ENCODE measurements around the gene CFAP74.
A peak's percentile ranks its signal among the peaks of the same experiment; 100 is the strongest.
"Not testable (repeated sequence)": the region's sequence is repeated elsewhere in the genome, so short reads cannot be mapped to it uniquely, and the experiment has no call there.

Gene CFAP74

DNA sequence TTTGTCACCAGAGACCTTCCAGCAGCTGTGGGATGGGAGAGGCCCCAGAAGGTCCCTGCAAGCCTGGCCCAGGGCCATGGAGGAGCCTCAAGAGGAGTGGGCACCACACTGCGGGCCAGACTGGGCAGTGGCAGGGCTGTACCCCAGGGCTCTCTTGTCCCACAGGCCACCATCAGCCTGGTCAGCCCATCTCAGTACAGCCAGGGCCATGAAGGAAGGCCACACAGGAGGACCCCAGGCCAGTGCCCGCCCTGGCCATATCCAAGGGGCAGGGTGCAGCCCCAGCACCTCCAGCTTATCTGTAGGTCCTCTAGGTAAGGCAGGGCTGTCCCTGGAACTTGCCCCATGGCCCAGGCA is 109.6 kb downstream of the CFAP74 start:
- DNase-seq (ENCODE audit: low spot score) = no peak

DNA sequence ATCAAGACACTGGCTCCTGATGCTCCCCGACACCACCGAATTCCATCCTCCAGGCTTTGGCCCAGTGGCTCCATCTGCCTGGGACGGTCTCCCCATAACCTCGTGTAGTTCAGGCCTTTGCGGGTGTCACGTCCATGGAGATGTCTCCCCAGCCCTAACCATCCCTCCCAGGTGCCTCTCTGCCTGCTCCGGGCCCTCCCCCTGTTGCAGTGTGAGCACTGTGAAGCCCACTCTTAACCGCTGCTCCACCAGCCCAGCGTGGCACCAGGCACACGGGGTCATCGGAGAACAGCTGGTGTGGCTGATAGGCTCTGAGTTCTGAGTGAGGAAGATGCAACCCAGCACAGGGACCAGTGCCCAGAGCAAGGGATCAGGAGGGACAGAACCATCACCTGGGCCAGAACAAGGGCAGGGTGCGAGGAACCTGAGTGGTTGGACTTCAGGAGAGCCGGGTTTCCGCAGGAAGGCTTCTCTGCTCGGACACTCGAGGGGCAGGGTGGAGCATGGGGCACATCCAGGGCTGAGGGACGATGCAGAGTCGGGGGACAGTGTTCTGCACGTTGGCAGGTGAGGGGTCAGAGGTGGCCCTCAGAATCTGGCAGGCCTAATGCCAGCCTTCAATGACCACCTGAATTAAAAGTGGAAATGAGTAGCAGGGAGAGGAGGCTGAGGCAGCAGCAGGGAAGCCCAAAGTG is 110.1 kb downstream of the CFAP74 start:
- no peak for DNase-seq (ENCODE audit: low spot score)

DNA sequence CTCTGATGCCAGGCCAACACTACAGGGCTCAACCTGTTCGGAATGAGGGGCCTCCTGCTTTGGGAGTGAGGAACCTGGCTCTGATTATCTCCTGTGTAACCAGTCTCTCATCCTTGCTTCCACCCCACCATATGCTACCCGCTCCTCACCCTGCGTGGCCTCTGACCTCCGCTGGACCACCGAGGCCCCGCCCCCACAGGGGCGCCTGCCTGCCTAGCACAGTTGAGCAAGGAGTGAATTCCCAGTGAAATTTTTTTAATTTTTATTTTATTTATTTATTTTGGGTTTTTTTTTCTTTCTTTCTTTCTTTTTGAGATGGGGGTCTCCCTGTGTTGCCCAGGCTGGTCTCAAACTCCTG is 110.8 kb downstream of the CFAP74 start:
- no peak for DNase-seq (ENCODE audit: low spot score)

DNA sequence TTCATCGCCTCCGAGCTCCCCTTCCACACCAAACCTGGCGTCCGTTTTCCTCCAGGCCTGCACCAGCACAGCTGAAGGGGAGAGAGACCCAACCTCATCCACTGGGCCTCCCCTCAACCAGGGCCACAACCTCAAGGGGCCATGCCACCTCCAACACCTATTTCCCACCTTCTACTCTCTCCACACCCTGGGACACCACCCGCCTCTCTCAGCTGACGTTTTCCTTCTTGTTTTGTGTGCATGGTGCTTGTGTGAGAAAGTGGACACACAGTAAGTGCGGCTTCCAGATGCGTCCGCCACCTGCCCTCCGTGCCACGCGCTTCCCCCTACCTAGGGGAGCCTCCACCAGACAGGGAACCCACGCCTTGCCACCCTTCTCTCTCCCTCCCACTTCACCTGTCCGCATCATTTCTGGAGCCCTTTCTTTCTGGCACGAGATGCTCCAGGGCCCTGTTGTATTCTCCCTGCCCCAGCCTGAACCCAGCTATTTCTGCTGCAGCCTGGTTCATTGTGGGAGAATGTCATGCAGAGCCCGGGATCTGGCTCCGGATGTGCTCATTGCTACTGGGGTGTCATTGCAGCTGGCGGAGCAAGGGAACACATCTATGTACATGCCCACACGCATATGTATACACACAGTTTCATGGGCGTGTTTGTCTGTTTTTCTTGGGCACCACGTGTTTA is 111.4 kb downstream of the CFAP74 start:
- DNase-seq (ENCODE audit: low spot score) = no peak

DNA sequence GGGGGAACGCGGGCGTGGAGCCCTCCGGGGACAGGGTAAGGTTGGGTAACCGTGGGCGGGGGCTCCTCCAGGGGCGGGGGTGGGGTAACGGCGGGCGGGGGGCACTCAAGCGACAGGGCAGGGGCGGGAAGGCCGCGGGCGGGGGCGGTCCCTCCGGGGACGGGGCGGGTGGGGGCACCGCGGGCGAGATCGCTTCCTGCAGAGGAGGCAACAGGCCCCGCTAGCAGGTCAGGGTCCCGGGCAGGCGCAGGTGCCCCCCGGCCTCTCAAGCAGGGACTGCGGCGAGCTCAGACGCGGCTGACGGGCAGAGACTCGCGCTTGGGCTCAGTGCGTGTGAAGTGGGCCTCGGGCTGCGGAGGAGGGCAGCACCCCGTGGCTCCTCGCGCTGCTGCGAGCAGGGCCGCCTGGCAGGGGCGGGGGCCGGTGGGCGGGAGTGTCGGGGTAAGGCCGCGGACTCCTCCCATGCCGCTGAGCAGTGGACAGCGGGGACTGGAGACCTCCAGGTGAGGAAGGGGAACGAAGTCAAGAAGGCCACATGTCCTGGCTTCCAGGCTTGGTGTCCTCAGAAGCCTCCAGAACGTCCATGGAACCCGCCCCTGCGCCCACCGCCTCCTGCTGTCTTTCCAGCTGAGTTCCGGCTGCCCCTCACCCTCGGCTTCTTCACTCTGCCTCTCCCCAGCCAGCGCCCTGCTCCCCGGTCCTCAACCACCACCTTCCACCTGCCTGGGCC is 112.1 kb downstream of the CFAP74 start:
- DNase-seq (ENCODE audit: low spot score) = peak; percentile 79

DNA sequence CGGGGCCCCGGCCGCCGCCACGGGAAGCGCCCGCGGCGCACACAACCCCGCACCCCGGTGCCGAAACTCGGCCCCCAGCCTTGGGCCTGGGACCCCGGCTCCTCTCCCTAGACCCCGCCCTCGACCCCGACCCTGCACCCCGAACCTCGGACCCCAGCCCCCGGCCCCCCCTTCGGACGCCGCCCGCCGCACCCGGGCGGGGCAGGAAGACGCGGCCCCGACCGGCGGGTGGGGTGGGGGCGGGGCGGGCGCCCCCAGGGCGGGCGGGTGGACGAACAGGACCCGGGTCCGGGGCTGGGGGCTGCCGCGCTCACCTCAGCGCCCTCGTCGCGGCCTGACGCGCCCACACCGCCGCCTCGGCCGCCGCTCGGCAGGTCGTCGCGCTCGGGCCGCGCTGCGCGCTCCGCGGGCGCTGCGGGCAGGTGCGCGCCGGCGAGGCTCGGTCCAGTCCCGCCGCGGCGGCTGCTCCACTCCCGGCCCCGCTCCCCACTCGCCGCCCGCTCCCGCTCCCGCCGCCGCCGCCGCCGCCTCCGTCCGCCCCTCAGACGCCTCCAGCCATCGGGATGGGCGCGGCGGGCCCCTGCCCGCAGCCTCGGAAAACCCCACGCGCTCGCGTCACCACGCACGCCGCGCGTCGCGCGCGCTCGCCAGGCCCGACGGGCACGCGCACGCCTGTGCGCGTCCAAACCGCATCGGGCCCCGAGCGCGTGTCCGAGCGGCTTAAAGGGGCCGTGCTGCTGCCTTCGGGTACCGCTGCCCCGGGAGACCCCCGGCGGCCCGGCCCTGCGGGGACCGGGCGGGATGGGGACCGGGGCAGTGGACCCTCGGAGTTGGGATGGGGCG is 112.9 kb downstream of the CFAP74 start, which contains the start of gene GNB1:
Gene GNB1 (minus strand): TSS at position 582 of the 843 bp plus-strand sequence. CDS start 65,634 bp downstream, outside the sequence.
- DNase-seq (ENCODE audit: low spot score) = peak; percentile 96

DNA sequence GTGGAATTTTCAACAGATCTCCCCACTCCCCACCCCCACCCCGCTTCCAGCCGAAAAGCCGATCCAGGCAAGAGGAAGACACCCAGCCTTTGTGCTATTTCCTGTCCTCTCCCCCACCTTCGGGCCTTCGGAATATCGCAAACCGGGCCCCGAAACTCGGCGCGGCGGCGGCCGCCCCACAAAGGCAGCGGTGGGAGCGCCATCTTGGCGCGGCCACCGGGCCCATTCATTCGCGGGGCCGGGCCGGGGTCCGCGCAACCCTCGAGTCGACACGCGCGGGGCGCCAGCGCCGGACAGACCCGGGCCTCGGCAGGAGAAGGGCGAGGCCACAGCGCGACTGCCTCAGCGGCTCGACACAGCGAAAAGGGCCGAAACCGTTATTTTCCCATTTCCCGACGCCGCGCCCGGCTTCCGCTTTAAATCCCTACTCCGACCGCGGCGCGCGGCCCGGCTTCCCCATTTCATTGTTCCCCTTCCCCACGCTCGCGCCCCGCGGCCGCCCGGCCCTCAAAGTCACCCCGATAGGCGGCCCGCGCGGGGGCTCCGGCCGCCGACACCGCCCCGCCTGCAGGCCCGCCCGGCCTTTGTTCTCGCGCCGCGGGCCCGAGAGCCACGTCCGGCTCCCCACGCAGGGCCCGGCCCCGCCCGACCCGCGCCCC is 113.6 kb downstream of the CFAP74 start:
- peak; percentile 56 for DNase-seq (ENCODE audit: low spot score)

DNA sequence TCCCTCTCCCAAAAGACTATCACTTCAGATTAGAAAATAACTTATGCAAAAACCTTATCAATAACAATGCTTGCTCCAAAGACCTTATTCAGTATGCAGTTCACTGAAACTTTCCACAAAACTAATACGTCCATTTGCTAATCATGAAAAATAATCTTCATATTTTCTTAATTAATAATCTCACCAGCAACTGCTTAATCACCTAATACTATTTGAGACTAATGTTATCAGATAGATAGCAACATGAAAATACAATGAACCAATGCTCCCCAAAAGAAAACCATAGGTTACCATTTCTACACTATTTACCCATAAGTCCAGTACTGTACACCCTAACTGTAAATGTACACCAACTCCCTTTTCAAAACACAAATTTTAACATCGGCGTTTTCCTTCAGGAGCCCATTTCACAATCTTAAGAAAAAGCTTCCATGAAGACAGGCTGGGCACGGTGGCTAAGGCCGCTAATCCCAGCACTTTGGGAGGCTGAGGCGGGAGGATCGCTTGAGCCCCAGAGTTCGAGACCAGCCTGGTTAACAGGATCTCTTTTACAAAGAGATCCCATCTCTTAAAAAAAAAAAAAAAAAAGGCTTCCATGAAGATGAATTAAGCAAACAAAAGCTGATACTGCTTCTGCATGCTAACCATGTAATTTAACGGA is 114.4 kb downstream of the CFAP74 start:
- DNase-seq (ENCODE audit: low spot score) = no peak

DNA sequence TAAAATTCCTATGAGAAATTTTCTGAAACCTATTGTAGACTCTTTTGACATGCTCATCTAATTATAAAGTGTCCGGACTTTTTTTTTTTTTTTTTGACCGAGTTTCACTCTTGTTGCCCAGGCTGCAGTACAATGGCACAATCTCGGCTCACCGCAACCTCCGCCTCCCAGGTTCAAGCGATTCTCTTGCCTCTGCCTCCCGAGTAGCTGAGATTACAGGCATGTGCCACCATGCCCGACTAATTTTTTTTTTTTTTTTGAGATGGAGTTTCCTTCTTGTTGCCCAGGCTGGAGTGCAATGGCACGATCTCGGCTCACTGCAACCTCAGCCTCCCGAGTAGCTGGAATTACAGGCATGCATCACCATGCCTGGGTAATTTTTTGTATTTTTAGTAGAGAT is 119.7 kb downstream of the CFAP74 start:
- not testable (repeated sequence) for DNase-seq (ENCODE audit: low spot score)

DNA sequence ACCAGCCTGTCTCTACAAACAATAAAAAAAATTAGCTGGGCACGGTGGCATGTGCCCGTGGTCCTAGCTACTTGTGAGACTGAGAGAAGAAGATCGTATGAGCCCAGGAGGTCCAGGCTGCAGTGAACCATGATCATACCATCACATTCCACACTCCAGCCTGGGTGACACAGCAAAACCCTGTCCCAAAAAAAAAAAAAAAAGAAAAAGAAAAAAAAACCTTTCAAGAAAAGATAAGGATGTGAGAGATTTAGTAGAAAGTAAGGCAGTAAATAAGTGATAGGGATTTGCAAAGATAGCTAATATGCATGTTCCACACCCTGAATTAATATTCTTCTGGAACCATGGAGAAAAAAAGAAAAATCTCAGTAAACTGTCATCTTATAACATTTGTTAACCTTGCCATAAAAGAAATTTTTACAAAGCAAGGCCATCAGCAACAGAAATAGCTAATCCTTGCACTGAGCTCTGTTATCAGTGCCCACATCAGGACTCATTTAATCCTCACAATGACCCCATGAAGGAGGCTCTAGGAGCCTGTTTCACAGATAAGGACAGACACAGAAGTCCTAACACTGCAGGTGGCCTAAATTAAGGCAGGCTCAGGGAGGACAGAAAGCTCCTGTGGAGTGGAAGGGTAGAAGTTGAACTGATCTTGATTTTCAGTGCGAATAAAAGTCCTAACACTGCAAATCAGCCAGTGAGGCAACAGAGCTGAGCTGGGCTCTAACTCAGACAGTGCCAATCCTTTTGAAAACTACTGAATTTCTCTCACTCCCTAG is 120.3 kb downstream of the CFAP74 start:
- no peak for DNase-seq (ENCODE audit: low spot score)

DNA sequence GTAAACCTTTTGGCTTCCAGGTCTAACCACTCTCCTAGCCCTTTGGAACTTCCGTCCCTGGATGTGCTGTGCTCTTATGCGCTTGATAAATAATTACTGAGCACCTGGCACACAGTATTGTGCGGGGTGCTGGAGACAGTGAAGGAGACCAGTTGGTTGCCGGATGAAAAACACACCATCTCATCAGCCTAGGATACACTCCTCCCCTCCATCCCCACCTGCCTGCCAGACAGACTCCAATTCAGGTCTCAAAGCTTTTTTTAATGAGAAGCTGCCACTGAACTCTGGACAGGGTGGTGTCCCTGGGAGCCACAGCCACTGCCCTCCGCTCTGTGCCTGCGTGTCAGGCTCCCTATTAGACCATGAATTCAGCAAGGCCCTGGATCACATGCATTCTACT is 121.9 kb downstream of the CFAP74 start:
- DNase-seq (ENCODE audit: low spot score) = no peak

DNA sequence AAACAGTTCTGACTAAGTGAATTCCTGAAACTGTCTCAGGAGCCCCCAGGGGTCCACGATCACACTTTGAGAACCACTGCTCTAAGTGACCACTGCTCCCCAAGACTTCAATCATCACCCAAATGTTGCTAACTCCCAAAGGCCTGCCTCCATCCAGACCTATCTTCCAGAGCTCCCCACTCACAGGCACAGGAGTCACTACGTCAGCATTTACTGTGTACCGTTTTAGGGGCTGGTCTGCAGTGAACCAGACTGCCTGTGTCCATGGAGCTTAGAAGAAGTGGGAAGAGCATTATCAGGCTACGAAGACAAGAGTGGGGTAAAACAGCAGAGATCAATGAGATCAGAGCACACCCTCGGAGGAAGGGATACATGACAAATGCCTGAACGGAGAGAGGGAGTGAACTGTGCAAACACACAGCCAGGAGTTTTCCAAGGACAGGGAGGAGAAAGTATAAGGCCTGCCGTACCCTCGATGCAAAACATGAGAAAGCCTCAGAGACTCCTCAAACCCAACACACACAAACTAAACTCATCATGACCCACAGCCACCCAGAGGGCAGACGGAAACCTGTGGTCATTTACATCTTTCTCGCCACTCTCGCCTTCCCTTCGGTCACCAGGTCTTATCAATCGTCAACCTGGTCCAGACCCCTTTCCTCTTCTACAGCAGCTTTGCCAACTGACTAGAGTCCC is 122.8 kb downstream of the CFAP74 start:
- DNase-seq (ENCODE audit: low spot score) = no peak

DNA sequence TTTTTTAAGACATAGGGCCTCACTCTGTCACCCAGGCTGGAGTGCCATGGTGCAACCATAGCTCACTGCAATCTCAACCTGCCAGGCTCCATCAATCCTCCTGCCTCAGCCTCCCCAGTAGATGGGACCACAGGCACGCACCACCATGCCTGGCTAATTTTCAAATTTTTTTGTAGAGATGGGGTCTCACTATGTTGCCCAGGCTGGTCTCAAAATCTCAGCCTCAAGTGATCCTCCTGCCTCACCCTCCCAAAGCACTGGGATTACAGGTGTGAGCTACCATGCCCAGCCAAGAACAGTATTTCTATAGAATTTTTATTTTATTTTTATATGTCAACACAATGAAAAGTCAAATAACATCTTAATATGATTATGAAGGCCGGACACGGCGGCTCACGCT is 123.6 kb downstream of the CFAP74 start:
- no peak for DNase-seq (ENCODE audit: low spot score)

DNA sequence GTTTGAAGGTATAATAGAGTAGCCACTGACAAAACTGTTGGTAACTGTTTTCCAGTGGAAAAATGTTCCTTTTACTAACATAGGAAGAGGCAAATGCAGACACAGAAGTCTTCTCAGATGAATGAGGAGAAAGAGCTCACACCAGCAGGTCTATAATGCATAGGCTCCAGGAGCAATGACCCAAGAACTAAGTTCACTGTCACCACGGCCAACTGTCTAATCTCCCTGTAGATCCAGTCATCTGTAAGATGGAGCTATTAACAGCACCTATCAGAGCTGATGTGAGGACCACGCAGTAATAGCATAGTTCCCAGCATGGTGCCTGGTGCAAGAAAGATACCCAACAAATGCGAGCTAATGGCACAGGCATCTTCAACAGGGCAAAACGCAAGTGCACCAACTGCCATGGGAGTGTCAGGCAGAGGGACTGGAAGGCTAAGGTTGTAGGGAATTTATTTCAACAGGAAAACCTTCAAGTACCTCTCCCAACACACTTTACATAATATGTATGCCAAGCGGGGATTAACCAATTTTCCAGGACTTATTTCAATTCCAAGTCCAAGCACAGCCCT is 125.6 kb downstream of the CFAP74 start:
- DNase-seq (ENCODE audit: low spot score) = no peak

DNA sequence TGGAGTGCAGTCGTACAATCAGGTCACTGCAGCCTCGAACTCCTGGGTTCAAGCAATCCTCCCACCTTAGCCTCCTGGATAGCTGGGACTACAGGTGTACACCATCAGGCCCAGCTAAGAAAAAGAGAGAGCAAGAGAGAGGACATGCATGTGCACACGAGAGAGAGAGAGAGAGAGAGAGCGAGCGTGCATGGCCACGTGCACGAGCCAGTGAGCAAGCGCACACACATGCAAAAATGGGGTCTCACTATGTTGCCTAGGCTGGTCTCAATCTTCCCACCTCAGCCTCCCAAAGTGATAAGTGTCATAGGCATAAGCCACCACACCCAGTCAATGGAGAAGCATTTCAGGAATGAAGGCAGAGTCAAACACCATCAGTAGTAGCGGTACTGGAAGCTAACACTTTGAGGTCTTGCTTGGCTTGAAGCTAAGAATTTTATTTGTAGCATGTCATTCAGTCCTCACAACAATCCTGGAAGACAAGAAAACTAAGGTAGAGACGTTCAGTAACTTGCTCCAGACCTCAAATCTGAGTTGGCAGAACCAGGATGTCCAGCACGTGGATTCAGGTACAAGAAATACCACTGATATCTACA is 127.2 kb downstream of the CFAP74 start:
- DNase-seq (ENCODE audit: low spot score) = peak; percentile 53

DNA sequence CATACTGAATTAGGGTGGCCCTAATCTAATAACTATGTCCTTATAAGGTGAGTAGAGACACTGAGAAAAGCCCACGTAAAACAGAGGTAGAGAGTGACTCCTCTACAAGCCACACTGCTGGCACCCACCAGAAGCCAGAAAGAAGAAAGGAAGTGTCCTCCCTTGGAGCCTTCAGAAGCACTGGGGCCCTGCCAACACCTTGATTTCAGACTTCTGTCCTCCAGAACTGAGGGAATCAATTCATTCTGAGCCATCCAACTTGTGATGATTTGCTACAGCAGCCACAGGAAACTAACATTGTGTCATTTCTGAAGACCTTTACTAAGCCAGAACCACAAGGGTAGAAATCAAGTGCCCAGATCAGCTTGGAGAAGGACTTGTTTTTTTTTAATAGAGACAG is 127.7 kb downstream of the CFAP74 start:
- DNase-seq (ENCODE audit: low spot score) = no peak

DNA sequence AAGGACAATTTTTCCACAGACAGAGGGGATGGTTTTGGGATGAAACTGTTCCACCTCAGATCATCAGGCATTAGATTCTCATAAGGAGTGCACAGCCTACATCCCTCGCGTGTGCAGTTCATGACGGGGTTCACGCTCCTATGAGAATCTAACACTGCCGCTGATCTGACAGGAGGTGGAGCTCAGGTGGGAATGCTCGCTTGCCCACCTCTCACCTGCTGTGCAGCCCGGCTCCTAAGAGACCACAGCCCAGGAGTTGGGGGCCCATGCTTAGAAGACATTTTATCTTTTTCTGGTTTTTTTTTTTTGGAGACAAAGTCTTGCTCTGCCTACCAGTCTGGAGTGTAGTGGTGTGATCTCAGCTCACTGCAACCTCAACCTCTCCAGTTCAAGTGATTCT is 128.7 kb downstream of the CFAP74 start:
- no peak for DNase-seq (ENCODE audit: low spot score)

DNA sequence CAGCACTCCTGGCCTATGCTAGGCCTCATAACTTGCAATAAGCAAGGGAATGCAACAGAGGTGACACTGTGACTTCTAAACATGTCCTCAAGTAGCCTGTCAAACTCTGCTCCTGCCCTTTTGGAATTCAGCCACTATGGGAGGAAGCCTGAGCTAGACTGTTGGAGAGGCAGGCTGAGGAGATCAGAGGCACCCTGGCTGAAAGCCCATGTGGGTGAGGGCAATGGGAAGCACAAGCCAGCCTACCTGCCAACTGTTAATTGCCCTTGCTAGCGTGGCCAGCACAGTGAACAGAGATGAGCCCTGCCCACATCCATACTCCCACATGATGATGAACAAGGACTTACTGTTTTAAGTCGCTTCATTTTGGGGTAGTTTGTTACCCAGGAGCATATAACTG is 130.4 kb downstream of the CFAP74 start:
- DNase-seq (ENCODE audit: low spot score) = no peak
